Panc1 (cell line): ENCODE results near the gene MEIOB. TPM values are rescaled to one million over a fixed set of nuclear protein-coding genes. Genes with fewer than 3 reads are reported as not detected.

Experiments
- ATAC-seq: fragments of 200-7000 bp; cut with Tn5 transposase; 2 replicates; pipeline ENCODE4 v1.9.1; 2020; ENCODE audit warnings: mild to moderate bottlenecking, moderate library complexity
- BruUV-seq: library from RNA; stranded (reverse); fragments of 400-500 nt; replicated peaks from 2 replicates; lab custom pipeline; 2021; lab: Mats Ljungman, UMichigan
- CTCF ChIA-PET: fragments of 300-600 bp; sonication (Branson Sonifier 250); formaldehyde crosslinking; loops from one replicate; lab custom pipeline; 2022; ENCODE audit warnings: antibody characterized with exemption; lab: Charles Lee
- POLR2A ChIA-PET: fragments of 300-600 bp; sonication (Branson Sonifier 250); formaldehyde crosslinking; loops from one replicate; lab custom pipeline; 2022; ENCODE audit warnings: antibody characterized with exemption; lab: Charles Lee
- DNase-seq: peaks from one replicate; pipeline ENCODE4 v3.0.0-alpha.2; 2010; ENCODE audit warnings: low read depth, low spot score
- H3K27ac ChIP-seq: 2 replicates; pipeline ENCODE4 v1.5.1; 2011; ENCODE audit warnings: mild to moderate bottlenecking, low read length, inconsistent platforms
- H3K27me3 ChIP-seq: fragments of 200-500 bp; sonication (Bioruptor generic); 2 replicates; pipeline ENCODE4 v1.6.0; 2014; ENCODE audit warnings: low read length, inconsistent platforms; ENCODE audit not compliant: control insufficient read depth, insufficient read depth
- H3K36me3 ChIP-seq: fragments of 200-500 bp; sonication (Bioruptor generic); 2 replicates; pipeline ENCODE4 v1.5.1; 2014; ENCODE audit warnings: inconsistent platforms, mild to moderate bottlenecking, low read length, moderate library complexity; ENCODE audit not compliant: control insufficient read depth, insufficient read depth
- H3K4me1 ChIP-seq: 2 replicates; pipeline ENCODE4 v1.5.1; 2011; ENCODE audit warnings: inconsistent platforms, mild to moderate bottlenecking, low read length, moderate library complexity; ENCODE audit not compliant: control insufficient read depth, insufficient read depth
- H3K4me3 ChIP-seq, 2 experiments: 2 replicates each; pipeline ENCODE4 v1.5.1; 2011 to 2012; ENCODE audit warnings: low read depth in 2 of 2, low read length in 2 of 2, mild to moderate bottlenecking in 2 of 2, inconsistent platforms in 1 of 2, moderate library complexity in 1 of 2
- H3K9me3 ChIP-seq: fragments of 200-500 bp; sonication (Bioruptor generic); 2 replicates; pipeline ENCODE4 v1.5.1; 2014; ENCODE audit warnings: low read depth, mild to moderate bottlenecking, inconsistent platforms, low read length, moderate library complexity; ENCODE audit not compliant: control insufficient read depth, insufficient read depth
- CTCF ChIP-seq: fragments of 450-650 bp; IDR thresholded peaks from 2 replicates; pipeline ENCODE4 v1.5.1; 2017; ENCODE audit warnings: mild to moderate bottlenecking
- POLR2AphosphoS5 ChIP-seq: IDR thresholded peaks from 2 replicates; pipeline ENCODE4 v1.6.1; 2012; ENCODE audit warnings: mild to moderate bottlenecking, low read depth, low read length, moderate library complexity
- REST ChIP-seq, 2 experiments: IDR thresholded peaks; 2 replicates each; pipeline ENCODE4 v1.6.1; 2011 to 2012; ENCODE audit warnings: low read depth in 2 of 2, control low read depth in 1 of 2, low read length in 1 of 2, mild to moderate bottlenecking in 1 of 2, moderate library complexity in 1 of 2; ENCODE audit not compliant: insufficient read depth in 1 of 2
- SIN3A ChIP-seq: IDR thresholded peaks from 2 replicates; pipeline ENCODE4 v1.6.1; 2012; ENCODE audit warnings: low read depth, mild to moderate bottlenecking, low read length, moderate library complexity, borderline replicate concordance; ENCODE audit not compliant: insufficient read depth
- TCF7L2 ChIP-seq: IDR thresholded peaks from 2 replicates; pipeline ENCODE4 v1.6.1; 2011; ENCODE audit warnings: mild to moderate bottlenecking, low read depth, low read length, inconsistent platforms
- in situ Hi-C: cut with HindIII; loops from 2 replicates; pipeline ENCODE4 v1.10.0; 2016; ENCODE audit warnings: low sequenced_read_pairs, low pct_unique_long_range_greater_than_20kb
- intact Hi-C: fragments of 100-400 bp; cut with micrococcal nuclease; formaldehyde crosslinking; loops from one replicate; pipeline ENCODE4 v1.10.0; 2022; ENCODE audit not compliant: unreplicated experiment
- total RNA-seq: library from RNA; stranded (reverse); gene quantifications from one replicate; pipeline ENCODE4 v1.2.1, GENCODE V29; 2021; ENCODE audit not compliant: unreplicated experiment

The MEIOB gene
- total RNA-seq, 1 experiment from 2014 or later = not detected

GRCh38 chr16:1791256-1791942 is 80.6 kb downstream of the MEIOB start:
- no peak for ATAC-seq
- Histone ChIP-seq H3K9me3 (no peaks in the 10 kb centered on the region), H3K4me3 (no peak overlapping the region), H3K36me3 (no peaks in the 10 kb centered on the region), H3K27me3 (no peaks in the 10 kb centered on the region), H3K4me1 (peaks cover 3% of the 10 kb centered on the region; the same call in 1 of the 2 replicates), H3K27ac (no peak overlapping the region)
- CTCF ChIA-PET = no interaction called here
- TF ChIP-seq CTCF (no peak), SIN3A (no peak), POLR2AphosphoS5 (no peak), TCF7L2 (no peak), REST (IDR thresholded peaks at IDR 0.05; ENCODE audit: insufficient read depth in 1 of 2, low read depth in 2 of 2, low read length in 1 of 2) (no peak)
- in situ Hi-C loops (no loop called here), intact Hi-C loops (no loop called here)
- DNase-seq = no peak
- BruUV-seq = no TSS peak
- POLR2A ChIA-PET = no interaction called here

- ATAC-seq = no peak
- H3K4me3 ChIP-seq = no peak overlapping the region
- DNase-seq = no peak
- H3K9me3 ChIP-seq = no peaks in the 10 kb centered on the region
- H3K4me1 ChIP-seq = peaks cover 3% of the 10 kb centered on the region; the same call in 1 of the 2 replicates
- ChIA-PET CTCF (no interaction called here), POLR2A (no interaction called here)
- in situ Hi-C loops = no loop called here
- BruUV-seq = no TSS peak
- H3K36me3 ChIP-seq = no peaks in the 10 kb centered on the region
- intact Hi-C loops = no loop called here
- no peak overlapping the region for H3K27ac ChIP-seq
- no peak for TF ChIP-seq TCF7L2
- no peak for TF ChIP-seq REST (IDR thresholded peaks at IDR 0.05; ENCODE audit: insufficient read depth in 1 of 2, low read depth in 2 of 2, low read length in 1 of 2)
- no peak for TF ChIP-seq POLR2AphosphoS5
- no peak for TF ChIP-seq CTCF
- no peak for TF ChIP-seq SIN3A
- H3K27me3 ChIP-seq = no peaks in the 10 kb centered on the region
Measured at GRCh38 chr16:1790611-1791255, 81.2 kb downstream of the MEIOB start.
